Measurements from ENCODE around the gene DDX31.

- TF ChIP-seq CTCF (conservative IDR thresholded peaks at IDR 0.05; ENCODE audit: low read depth, low read length): no peak
- no peak for TF ChIP-seq EZH2 (IDR thresholded peaks at IDR 0.05; ENCODE audit: low read length, unreplicated experiment)
Observed at GRCh38 chr9:132717326-132717945, 47.7 kb upstream of the DDX31 start.
